HEK293T (cell line): ENCODE measurements around the gene URGCP.

Experiments used
- CTCF ChIA-PET: fragments of 350-600 bp; formaldehyde crosslinking; extraction: SDS; loops from one replicate; lab custom pipeline; 2021; ENCODE audit warnings: antibody characterized with exemption, inconsistent platforms; lab: Yijun Ruan, JAX
- POLR2A ChIA-PET: fragments of 350-600 bp; formaldehyde crosslinking; extraction: SDS; loops from one replicate; lab custom pipeline; 2020; ENCODE audit warnings: antibody characterized with exemption, inconsistent platforms; lab: Yijun Ruan, JAX
- DNase-seq: peaks from one replicate; pipeline ENCODE4 v3.0.0; 2012; ENCODE audit warnings: mixed read lengths; ENCODE audit errors: extremely low spot score
- ARNT ChIP-seq: fragments of 450-650 bp; IDR thresholded peaks from 2 replicates; pipeline ENCODE4 v1.6.1; 2017; ENCODE audit warnings: mild to moderate bottlenecking
- BHLHE40 ChIP-seq: fragments of 450-650 bp; IDR thresholded peaks from 2 replicates; pipeline ENCODE4 v1.6.1; 2016; ENCODE audit warnings: mild to moderate bottlenecking, moderate library complexity, borderline replicate concordance
- CTBP1 ChIP-seq: fragments of 450-650 bp; IDR thresholded peaks from 2 replicates; pipeline ENCODE4 v1.6.1; 2016; ENCODE audit warnings: borderline replicate concordance
- ELF4 ChIP-seq: fragments of 450-650 bp; IDR thresholded peaks from 2 replicates; pipeline ENCODE4 v1.6.1; 2017; ENCODE audit warnings: antibody characterized with exemption
- FOXA1 ChIP-seq: fragments of 450-650 bp; IDR thresholded peaks from 2 replicates; pipeline ENCODE4 v1.6.1; 2016; ENCODE audit warnings: mild to moderate bottlenecking
- FOXK2 ChIP-seq: fragments of 450-650 bp; IDR thresholded peaks from 2 replicates; pipeline ENCODE4 v1.6.1; 2016; ENCODE audit warnings: mild to moderate bottlenecking
- FOXM1 ChIP-seq: fragments of 450-650 bp; IDR thresholded peaks from 2 replicates; pipeline ENCODE4 v1.6.1; 2017; ENCODE audit warnings: mild to moderate bottlenecking, borderline replicate concordance
- HDGF ChIP-seq: fragments of 450-650 bp; IDR thresholded peaks from 2 replicates; pipeline ENCODE4 v1.6.1; 2017; ENCODE audit warnings: antibody characterized with exemption, borderline replicate concordance
- L3MBTL2 ChIP-seq: fragments of 450-650 bp; conservative IDR thresholded peaks from 2 replicates; pipeline ENCODE4 v1.6.1; 2016; ENCODE audit warnings: mild to moderate bottlenecking
- LEF1 ChIP-seq: fragments of 450-650 bp; IDR thresholded peaks from 2 replicates; pipeline ENCODE4 v1.6.1; 2017; ENCODE audit warnings: mild to moderate bottlenecking, borderline replicate concordance
- NFRKB ChIP-seq: fragments of 450-650 bp; IDR thresholded peaks from 2 replicates; pipeline ENCODE4 v1.6.1; 2016; ENCODE audit warnings: mild to moderate bottlenecking, moderate library complexity
- PKNOX1 ChIP-seq: fragments of 450-650 bp; IDR thresholded peaks from 2 replicates; pipeline ENCODE4 v1.6.1; 2016
- SP1 ChIP-seq: fragments of 450-650 bp; IDR thresholded peaks from 2 replicates; pipeline ENCODE4 v1.6.1; 2017
- SUZ12 ChIP-seq: fragments of 450-650 bp; IDR thresholded peaks from 2 replicates; pipeline ENCODE4 v1.6.1; 2016; ENCODE audit warnings: mild to moderate bottlenecking
- TARDBP ChIP-seq: fragments of 450-650 bp; IDR thresholded peaks from 2 replicates; pipeline ENCODE4 v1.6.1; 2016
- ZNF384 ChIP-seq: fragments of 450-650 bp; IDR thresholded peaks from 2 replicates; pipeline ENCODE4 v1.6.1; 2016

Gene URGCP

GRCh38 chr7:43933902-43934560 is 27.6 kb upstream of the URGCP start:
- CTCF ChIA-PET: no interaction called here
- TF ChIP-seq HDGF: no peak
- POLR2A ChIA-PET: no interaction called here
- DNase-seq: no peak

GRCh38 chr7:43931346-43931745 is 24.9 kb upstream of the URGCP start:
- CTCF ChIA-PET: no interaction called here
- POLR2A ChIA-PET: no interaction called here

GRCh38 chr7:43929529-43930457 is 23.4 kb upstream of the URGCP start:
- TF ChIP-seq FOXM1: no peak
- TF ChIP-seq LEF1: no peak
- no peak for TF ChIP-seq PKNOX1
- ChIA-PET CTCF (no interaction called here), POLR2A (no interaction called here)
- no peak for DNase-seq

More at GRCh38 chr7:43931346-43931745, 24.9 kb upstream of the URGCP start:
- DNase-seq: no peak
- TF ChIP-seq SP1: no peak
- no peak for TF ChIP-seq FOXA1
- TF ChIP-seq L3MBTL2: no peak
- no peak for TF ChIP-seq TARDBP
- no peak for TF ChIP-seq BHLHE40
- no peak for TF ChIP-seq SUZ12
- TF ChIP-seq ARNT: no peak
- no peak for TF ChIP-seq FOXK2
- no peak for TF ChIP-seq PKNOX1
- no peak for TF ChIP-seq ZNF384
- no peak for TF ChIP-seq FOXM1
- no peak for TF ChIP-seq HDGF

- DNase-seq: no peak
- ChIA-PET POLR2A (interaction anchor here (1.2 kb wide), 1 partner anchor 13 kb away, joined by 3 read pairs; no protein-coding TSS in a partner anchor), CTCF (no interaction called here)
- TF ChIP-seq PKNOX1: no peak
- no peak for TF ChIP-seq ELF4
- no peak for TF ChIP-seq LEF1
- TF ChIP-seq BHLHE40: no peak
- TF ChIP-seq SP1: no peak
- TF ChIP-seq FOXK2: no peak
- TF ChIP-seq SUZ12: no peak
- TF ChIP-seq ZNF384: no peak
- TF ChIP-seq CTBP1: no peak
Measured at GRCh38 chr7:43927810-43928209, 21.4 kb upstream of the URGCP start.

- ChIA-PET CTCF (no interaction called here), POLR2A (interaction anchor here (0.5 to 1.7 kb wide), 9 partner anchors 12 to 58 kb away, joined by 3 to 7 read pairs (median 5); partner anchors contain the start of genes MRPS24 and URGCP)
- peak; percentile 57 for TF ChIP-seq L3MBTL2
- no peak for TF ChIP-seq ELF4
- DNase-seq: no peak
Measured at GRCh38 chr7:43926798-43927123, 20.4 kb upstream of the URGCP start.

- ChIA-PET POLR2A (interaction anchor here (0.5 to 1.7 kb wide), 8 partner anchors 13 to 57 kb away, joined by 3 to 7 read pairs (median 5); partner anchors contain the start of genes MRPS24 and URGCP), CTCF (no interaction called here)
- peak; percentile 39; the same call in 1 of the 2 replicates for TF ChIP-seq CTBP1
- TF ChIP-seq ZNF384: no peak
- no peak for TF ChIP-seq ARNT
- no peak for TF ChIP-seq NFRKB
- no peak for TF ChIP-seq BHLHE40
- no peak for TF ChIP-seq SUZ12
- no peak for TF ChIP-seq ELF4
- TF ChIP-seq FOXM1: no peak
- no peak for TF ChIP-seq SP1
- no peak for TF ChIP-seq LEF1
- TF ChIP-seq FOXK2: no peak
- no peak for TF ChIP-seq HDGF
- TF ChIP-seq PKNOX1: no peak
- no peak for TF ChIP-seq TARDBP
- TF ChIP-seq FOXA1: no peak
- peak; percentile 89 for TF ChIP-seq L3MBTL2
- peak; percentile 83 for DNase-seq
Measured at GRCh38 chr7:43925984-43926797, 19.8 kb upstream of the URGCP start, which contains the start of gene UBE2D4. Gene UBE2D4, plus strand, starts transcription at chr7:43926436. Its CDS starts 97 bp downstream, at chr7:43926533.
